ENCODE measurements around the gene LRCH3. TPM values are rescaled to one million over a fixed set of nuclear protein-coding genes. Genes with fewer than 3 reads are reported as not detected.

The LRCH3 gene
- total RNA-seq, 1 donor from 2014 or later = 43.5 TPM

DNA sequence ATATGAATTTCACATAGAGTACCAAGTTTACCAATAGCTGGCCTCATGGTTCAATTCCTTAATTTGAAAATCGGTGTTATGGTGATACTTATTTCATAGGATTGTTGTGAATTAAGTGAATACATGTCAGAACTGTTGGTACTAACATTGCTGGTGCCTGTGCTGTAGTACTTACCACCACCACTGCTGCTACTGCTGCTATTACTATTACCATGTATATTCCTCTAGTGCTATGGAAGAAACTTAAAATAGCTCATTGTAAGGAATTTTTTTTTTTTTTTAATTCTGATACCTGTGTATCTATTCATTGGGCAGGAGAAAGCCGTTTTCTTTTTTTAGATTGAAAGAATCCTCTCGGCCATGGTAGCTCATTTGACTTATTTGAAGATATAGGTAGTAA is 37.8 kb upstream of the LRCH3 start:
- Histone ChIP-seq H3K36me3 (peaks cover 16% of the 10 kb centered on the region), H3K27ac (no peak overlapping the region), H3K9me3 (no peaks in the 10 kb centered on the region), H3K27me3 (no peaks in the 10 kb centered on the region), H3K4me3 (no peak overlapping the region), H3K4me1 (peaks cover 30% of the 10 kb centered on the region)
- no peak for ATAC-seq
- intact Hi-C loops (cut with DNase I) = no loop called here
- TF ChIP-seq, protein P1, sequence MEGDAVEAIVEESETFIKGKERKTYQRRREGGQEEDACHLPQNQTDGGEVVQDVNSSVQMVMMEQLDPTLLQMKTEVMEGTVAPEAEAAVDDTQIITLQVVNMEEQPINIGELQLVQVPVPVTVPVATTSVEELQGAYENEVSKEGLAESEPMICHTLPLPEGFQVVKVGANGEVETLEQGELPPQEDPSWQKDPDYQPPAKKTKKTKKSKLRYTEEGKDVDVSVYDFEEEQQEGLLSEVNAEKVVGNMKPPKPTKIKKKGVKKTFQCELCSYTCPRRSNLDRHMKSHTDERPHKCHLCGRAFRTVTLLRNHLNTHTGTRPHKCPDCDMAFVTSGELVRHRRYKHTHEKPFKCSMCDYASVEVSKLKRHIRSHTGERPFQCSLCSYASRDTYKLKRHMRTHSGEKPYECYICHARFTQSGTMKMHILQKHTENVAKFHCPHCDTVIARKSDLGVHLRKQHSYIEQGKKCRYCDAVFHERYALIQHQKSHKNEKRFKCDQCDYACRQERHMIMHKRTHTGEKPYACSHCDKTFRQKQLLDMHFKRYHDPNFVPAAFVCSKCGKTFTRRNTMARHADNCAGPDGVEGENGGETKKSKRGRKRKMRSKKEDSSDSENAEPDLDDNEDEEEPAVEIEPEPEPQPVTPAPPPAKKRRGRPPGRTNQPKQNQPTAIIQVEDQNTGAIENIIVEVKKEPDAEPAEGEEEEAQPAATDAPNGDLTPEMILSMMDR (IDR thresholded peaks at IDR 0.05) = no peak
- no peak for DNase-seq

DNA sequence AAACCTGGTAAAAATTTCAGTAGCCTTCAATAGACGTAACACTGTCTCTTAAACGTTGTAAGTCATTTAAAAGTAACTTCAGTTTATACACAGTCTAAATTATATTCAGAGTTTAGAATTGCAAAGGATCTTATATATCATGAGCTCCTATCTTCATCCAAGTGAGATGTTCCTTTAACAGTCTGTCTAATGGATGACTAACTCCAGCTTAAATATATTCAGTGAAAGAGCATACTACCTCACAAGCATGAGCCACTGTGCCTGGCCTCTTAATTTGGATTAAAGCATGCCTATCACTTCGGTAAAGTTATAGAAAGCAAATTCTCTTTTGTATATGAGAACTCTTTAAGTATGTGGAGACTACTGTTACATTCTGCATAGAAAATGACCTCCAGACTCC is 34.4 kb upstream of the LRCH3 start:
- intact Hi-C loops (cut with DNase I) = no loop called here
- ATAC-seq (no peak), DNase-seq (no peak)
- H3K27ac ChIP-seq = no peak overlapping the region
- TF ChIP-seq, protein P1 (IDR thresholded peaks at IDR 0.05) = no peak
- H3K4me3 ChIP-seq = no peak overlapping the region
- no peaks in the 10 kb centered on the region for H3K27me3 ChIP-seq
- H3K36me3 ChIP-seq = peaks cover 28% of the 10 kb centered on the region
- H3K4me1 ChIP-seq = peaks cover 18% of the 10 kb centered on the region
- H3K9me3 ChIP-seq = no peaks in the 10 kb centered on the region

DNA sequence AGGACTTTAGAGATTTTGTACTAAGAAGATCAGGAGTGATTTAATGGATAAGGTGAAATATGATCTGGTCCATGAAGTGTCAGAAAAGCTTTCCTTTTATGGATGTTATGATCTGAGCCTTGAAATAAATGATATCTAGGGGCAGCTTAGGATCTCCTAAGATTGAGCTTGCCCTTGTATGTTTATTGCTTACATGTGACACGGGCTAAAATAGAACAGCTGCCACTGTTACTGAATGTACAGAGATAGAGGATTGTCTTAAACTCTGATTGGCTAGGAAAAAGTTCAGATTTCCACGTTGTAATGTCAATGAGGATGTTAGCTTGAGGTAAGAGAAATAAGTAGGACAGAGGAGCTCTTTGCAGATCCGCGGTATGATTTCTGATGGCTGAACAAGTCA is 32.5 kb upstream of the LRCH3 start:
- H3K4me3 ChIP-seq = no peak overlapping the region
- no peak overlapping the region for H3K27ac ChIP-seq
- H3K36me3 ChIP-seq = peaks cover 46% of the 10 kb centered on the region
- H3K4me1 ChIP-seq = peaks cover 3% of the 10 kb centered on the region
- TF ChIP-seq, protein P1 (IDR thresholded peaks at IDR 0.05) = no peak
- no peaks in the 10 kb centered on the region for H3K27me3 ChIP-seq
- H3K9me3 ChIP-seq = no peaks in the 10 kb centered on the region
- ATAC-seq = no peak
- no peak for DNase-seq
- intact Hi-C loops (cut with DNase I) = no loop called here

DNA sequence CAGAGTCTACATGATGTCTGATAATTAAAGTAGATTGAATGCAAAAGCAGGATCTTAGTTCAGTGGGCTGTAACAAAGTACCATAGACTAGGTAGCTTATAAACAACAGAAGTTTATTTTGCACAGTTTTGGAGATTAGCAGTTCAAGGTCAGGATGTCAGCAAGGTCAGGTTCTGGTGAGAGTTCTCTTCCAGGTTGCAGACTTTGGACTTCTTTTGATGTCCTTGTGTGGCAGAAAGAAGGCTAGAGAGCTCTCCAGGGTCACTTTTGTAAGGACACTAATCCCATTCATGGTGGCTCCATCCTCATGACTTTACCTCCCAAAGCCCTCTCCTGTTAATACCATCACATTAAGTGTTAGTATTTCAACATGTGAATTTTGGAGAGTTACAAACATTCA is 29.3 kb upstream of the LRCH3 start:
- Histone ChIP-seq H3K4me3 (no peak overlapping the region), H3K27me3 (no peaks in the 10 kb centered on the region), H3K36me3 (peaks cover 65% of the 10 kb centered on the region), H3K27ac (no peak overlapping the region), H3K4me1 (no peaks in the 10 kb centered on the region), H3K9me3 (no peaks in the 10 kb centered on the region)
- TF ChIP-seq, protein P1 (IDR thresholded peaks at IDR 0.05) = no peak
- intact Hi-C loops (cut with DNase I) = no loop called here
- ATAC-seq (no peak), DNase-seq (no peak)

DNA sequence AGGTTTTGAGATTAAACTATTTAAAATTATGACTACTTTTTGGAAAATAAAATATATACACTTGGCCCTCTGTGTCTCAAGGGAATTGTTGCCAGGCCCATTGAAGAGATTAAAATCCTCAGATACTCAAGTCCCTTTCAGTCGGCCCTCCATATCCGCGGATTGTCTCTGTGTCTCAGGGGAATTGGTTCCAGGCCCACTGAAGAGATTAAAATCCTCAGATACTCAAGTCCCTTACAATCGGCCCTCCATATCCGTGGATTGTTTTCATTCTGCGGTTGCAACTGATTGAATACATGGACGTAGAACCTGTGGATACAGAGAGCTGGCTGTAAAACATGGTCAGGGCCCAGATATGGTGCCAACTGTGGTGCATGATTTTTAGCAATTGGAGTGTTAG is 15.7 kb upstream of the LRCH3 start:
- peaks cover 86% of the 10 kb centered on the region for H3K36me3 ChIP-seq
- H3K4me1 ChIP-seq = no peaks in the 10 kb centered on the region
- DNase-seq (no peak), ATAC-seq (no peak)
- intact Hi-C loops (cut with DNase I) = no loop called here
- H3K27ac ChIP-seq = no peak overlapping the region
- TF ChIP-seq, protein P1 (IDR thresholded peaks at IDR 0.05) = no peak
- no peaks in the 10 kb centered on the region for H3K27me3 ChIP-seq
- H3K9me3 ChIP-seq = no peaks in the 10 kb centered on the region
- H3K4me3 ChIP-seq = no peak overlapping the region

DNA sequence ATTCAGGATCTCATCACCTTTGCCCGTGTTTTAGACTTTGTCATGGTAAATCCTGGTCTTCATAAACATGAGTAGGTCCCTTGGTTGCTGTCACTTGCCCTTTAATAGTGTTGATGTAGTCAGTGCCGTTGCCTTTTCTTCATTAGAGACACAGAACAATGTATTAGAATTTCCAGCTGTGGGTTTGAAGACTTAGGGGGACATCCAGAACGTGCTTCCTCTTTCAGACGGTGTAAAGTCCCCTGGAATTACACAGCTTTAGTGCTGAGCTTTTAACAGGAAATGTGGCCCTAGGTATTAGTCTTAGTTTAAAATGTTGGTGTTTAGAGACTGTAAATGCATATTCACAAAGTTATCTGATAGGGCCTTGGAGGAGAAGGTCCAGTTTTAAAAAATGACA is 8.8 kb upstream of the LRCH3 start:
- peaks cover 69% of the 10 kb centered on the region for H3K36me3 ChIP-seq

More for the DNA sequence above, 8.8 kb upstream of the LRCH3 start:
- Histone ChIP-seq H3K4me3 (no peak overlapping the region), H3K9me3 (no peaks in the 10 kb centered on the region), H3K27me3 (no peaks in the 10 kb centered on the region), H3K4me1 (no peaks in the 10 kb centered on the region), H3K27ac (no peak overlapping the region)
- ATAC-seq = no peak
- DNase-seq = no peak
- TF ChIP-seq, protein P1 (IDR thresholded peaks at IDR 0.05) = no peak
- intact Hi-C loops (cut with DNase I) = no loop called here
